Neural cell (in vitro differentiated cells): Measurements from ENCODE around the gene NLRC3.

ENCODE experiments used
- EP300 ChIP-seq: fragments of 450-650 bp; conservative IDR thresholded peaks from 2 replicates; pipeline ENCODE4 v1.6.1; 2014; ENCODE audit warnings: antibody characterized with exemption, mild to moderate bottlenecking, moderate library complexity; ENCODE audit not compliant: poor library complexity, severe bottlenecking
- EZH2 ChIP-seq: fragments of 200-600, 300-800 bp; shearing (Covaris generic), sonication (generic); IDR thresholded peaks from 2 replicates; pipeline ENCODE4 v1.6.1; 2014; ENCODE audit warnings: antibody characterized with exemption, low read length, borderline replicate concordance, mild to moderate bottlenecking; ENCODE audit not compliant: insufficient read depth, poor library complexity, severe bottlenecking
- MXI1 ChIP-seq: fragments of 450-650 bp; conservative IDR thresholded peaks from 2 replicates; pipeline ENCODE4 v1.6.1; 2014; ENCODE audit warnings: antibody characterized with exemption, mild to moderate bottlenecking; ENCODE audit not compliant: poor library complexity, severe bottlenecking
- TAF1 ChIP-seq: IDR thresholded peaks from 2 replicates; pipeline ENCODE4 v1.6.1; 2012; ENCODE audit warnings: low read depth
- TF ChIP-seq, protein P1 (sequence below): fragments of 450-650 bp; IDR thresholded peaks from 2 replicates; pipeline ENCODE4 v1.5.1; 2014; ENCODE audit warnings: antibody characterized with exemption, mild to moderate bottlenecking, moderate library complexity; ENCODE audit not compliant: poor library complexity, severe bottlenecking
- TF ChIP-seq, protein P2 (sequence below): IDR thresholded peaks from 2 replicates; pipeline ENCODE4 v1.6.1; 2012; ENCODE audit warnings: borderline replicate concordance

- TF ChIP-seq, protein P1, sequence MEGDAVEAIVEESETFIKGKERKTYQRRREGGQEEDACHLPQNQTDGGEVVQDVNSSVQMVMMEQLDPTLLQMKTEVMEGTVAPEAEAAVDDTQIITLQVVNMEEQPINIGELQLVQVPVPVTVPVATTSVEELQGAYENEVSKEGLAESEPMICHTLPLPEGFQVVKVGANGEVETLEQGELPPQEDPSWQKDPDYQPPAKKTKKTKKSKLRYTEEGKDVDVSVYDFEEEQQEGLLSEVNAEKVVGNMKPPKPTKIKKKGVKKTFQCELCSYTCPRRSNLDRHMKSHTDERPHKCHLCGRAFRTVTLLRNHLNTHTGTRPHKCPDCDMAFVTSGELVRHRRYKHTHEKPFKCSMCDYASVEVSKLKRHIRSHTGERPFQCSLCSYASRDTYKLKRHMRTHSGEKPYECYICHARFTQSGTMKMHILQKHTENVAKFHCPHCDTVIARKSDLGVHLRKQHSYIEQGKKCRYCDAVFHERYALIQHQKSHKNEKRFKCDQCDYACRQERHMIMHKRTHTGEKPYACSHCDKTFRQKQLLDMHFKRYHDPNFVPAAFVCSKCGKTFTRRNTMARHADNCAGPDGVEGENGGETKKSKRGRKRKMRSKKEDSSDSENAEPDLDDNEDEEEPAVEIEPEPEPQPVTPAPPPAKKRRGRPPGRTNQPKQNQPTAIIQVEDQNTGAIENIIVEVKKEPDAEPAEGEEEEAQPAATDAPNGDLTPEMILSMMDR, result no peak
- TF ChIP-seq, protein P2, sequence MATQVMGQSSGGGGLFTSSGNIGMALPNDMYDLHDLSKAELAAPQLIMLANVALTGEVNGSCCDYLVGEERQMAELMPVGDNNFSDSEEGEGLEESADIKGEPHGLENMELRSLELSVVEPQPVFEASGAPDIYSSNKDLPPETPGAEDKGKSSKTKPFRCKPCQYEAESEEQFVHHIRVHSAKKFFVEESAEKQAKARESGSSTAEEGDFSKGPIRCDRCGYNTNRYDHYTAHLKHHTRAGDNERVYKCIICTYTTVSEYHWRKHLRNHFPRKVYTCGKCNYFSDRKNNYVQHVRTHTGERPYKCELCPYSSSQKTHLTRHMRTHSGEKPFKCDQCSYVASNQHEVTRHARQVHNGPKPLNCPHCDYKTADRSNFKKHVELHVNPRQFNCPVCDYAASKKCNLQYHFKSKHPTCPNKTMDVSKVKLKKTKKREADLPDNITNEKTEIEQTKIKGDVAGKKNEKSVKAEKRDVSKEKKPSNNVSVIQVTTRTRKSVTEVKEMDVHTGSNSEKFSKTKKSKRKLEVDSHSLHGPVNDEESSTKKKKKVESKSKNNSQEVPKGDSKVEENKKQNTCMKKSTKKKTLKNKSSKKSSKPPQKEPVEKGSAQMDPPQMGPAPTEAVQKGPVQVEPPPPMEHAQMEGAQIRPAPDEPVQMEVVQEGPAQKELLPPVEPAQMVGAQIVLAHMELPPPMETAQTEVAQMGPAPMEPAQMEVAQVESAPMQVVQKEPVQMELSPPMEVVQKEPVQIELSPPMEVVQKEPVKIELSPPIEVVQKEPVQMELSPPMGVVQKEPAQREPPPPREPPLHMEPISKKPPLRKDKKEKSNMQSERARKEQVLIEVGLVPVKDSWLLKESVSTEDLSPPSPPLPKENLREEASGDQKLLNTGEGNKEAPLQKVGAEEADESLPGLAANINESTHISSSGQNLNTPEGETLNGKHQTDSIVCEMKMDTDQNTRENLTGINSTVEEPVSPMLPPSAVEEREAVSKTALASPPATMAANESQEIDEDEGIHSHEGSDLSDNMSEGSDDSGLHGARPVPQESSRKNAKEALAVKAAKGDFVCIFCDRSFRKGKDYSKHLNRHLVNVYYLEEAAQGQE, result no peak
- TF ChIP-seq EZH2 (no peak), TAF1 (no peak), EP300 (no peak), MXI1 (no peak)
Observed at GRCh38 chr16:3580686-3581085, 3.5 kb upstream of the NLRC3 start.
